ENCODE results near the gene MIPEP.

- TF ChIP-seq POLR2AphosphoS5 (IDR thresholded peaks at IDR 0.05) (peak; percentile 81), CTCF (IDR thresholded peaks at IDR 0.05; ENCODE audit: poor library complexity, severe bottlenecking) (peak; percentile 88), RAD21 (conservative IDR thresholded peaks at IDR 0.05) (peak; percentile 11), EP300 (conservative IDR thresholded peaks at IDR 0.05; ENCODE audit: poor library complexity, severe bottlenecking) (peak; percentile 51), TAF1 (IDR thresholded peaks at IDR 0.05; ENCODE audit: low read depth) (no peak), EZH2 (IDR thresholded peaks at IDR 0.05; ENCODE audit: borderline replicate concordance, insufficient read depth, low read length, poor library complexity, severe bottlenecking) (no peak), MXI1 (conservative IDR thresholded peaks at IDR 0.05; ENCODE audit: poor library complexity, severe bottlenecking) (peak; percentile 97)
Observed at GRCh38 chr13:23888658-23889614, at the start of gene MIPEP.

Measured in neural cell (in vitro differentiated cells).